BJ (cell line): ENCODE data around the gene NUMA1. TPM values are rescaled to one million over a fixed set of nuclear protein-coding genes. Genes with fewer than 3 reads are reported as not detected.

Source experiments
- CTCF ChIA-PET: fragments of 350-600 bp; formaldehyde crosslinking; extraction: SDS; loops from one replicate; lab custom pipeline; 2021; ENCODE audit warnings: antibody characterized with exemption, inconsistent platforms; lab: Yijun Ruan, JAX
- POLR2A ChIA-PET: fragments of 300-600 bp; sonication (Branson Sonifier 250); formaldehyde crosslinking; extraction: SDS; loops from one replicate; lab custom pipeline; 2021; ENCODE audit warnings: antibody characterized with exemption; lab: Charles Lee
- DNase-seq: peaks from one replicate; pipeline ENCODE4 v3.0.0-alpha.2; 2011; ENCODE audit warnings: low read depth
- H3K27me3 ChIP-seq: 2 replicates; pipeline ENCODE4 v1.6.0; 2011; ENCODE audit warnings: low read length; ENCODE audit not compliant: control insufficient read depth, insufficient read depth
- H3K36me3 ChIP-seq: 2 replicates; pipeline ENCODE4 v1.5.1; 2011; ENCODE audit warnings: low read length; ENCODE audit not compliant: control insufficient read depth, insufficient read depth
- H3K4me3 ChIP-seq: 2 replicates; pipeline ENCODE4 v1.5.1; 2011; ENCODE audit warnings: low read depth, mild to moderate bottlenecking, control low read depth, low read length
- CTCF ChIP-seq: IDR thresholded peaks from 2 replicates; pipeline ENCODE4 v1.5.1; 2011; ENCODE audit warnings: low read depth, mild to moderate bottlenecking, control low read depth, inconsistent platforms, low read length, moderate library complexity; ENCODE audit not compliant: insufficient read depth
- polyA plus RNA-seq: library from polyadenylated mRNA; depleted of rRNA; stranded (reverse); fragments of >200 nt; gene quantifications from 2 replicates; pipeline ENCODE4 v1.2.3, GENCODE V29; 2011

NUMA1 gene
- polyA plus RNA-seq, 1 experiment = 120 TPM

GRCh38 chr11:72024069-72024754 is 56.1 kb downstream of the NUMA1 start:
- DNase-seq = no peak
- ChIA-PET CTCF (interaction anchor here (0.8 to 13.5 kb wide), 31 partner anchors 9 to 409 kb away, joined by 3 to 209 read pairs (median 5); partner anchors contain the start of genes CLPB and IL18BP), POLR2A (interaction anchor here (0.7 kb wide), 1 partner anchor 39 kb away, joined by 7 read pairs; no protein-coding TSS in a partner anchor)
- H3K36me3 ChIP-seq = peaks cover 43% of the 10 kb centered on the region
- H3K4me3 ChIP-seq = no peak overlapping the region
- no peaks in the 10 kb centered on the region for H3K27me3 ChIP-seq
- no peak for TF ChIP-seq CTCF

- no peak for TF ChIP-seq CTCF
- Histone ChIP-seq H3K27me3 (no peaks in the 10 kb centered on the region), H3K4me3 (no peak overlapping the region), H3K36me3 (peaks cover 46% of the 10 kb centered on the region)
- CTCF ChIA-PET = interaction anchor here (0.9 to 13.5 kb wide), 9 partner anchors 9 to 408 kb away, joined by 3 to 209 read pairs (median 42); partner anchors contain the start of gene IL18BP
- no peak for DNase-seq
- POLR2A ChIA-PET = no interaction called here
Observed at GRCh38 chr11:72023335-72023734, 57.0 kb downstream of the NUMA1 start.

DNA sequence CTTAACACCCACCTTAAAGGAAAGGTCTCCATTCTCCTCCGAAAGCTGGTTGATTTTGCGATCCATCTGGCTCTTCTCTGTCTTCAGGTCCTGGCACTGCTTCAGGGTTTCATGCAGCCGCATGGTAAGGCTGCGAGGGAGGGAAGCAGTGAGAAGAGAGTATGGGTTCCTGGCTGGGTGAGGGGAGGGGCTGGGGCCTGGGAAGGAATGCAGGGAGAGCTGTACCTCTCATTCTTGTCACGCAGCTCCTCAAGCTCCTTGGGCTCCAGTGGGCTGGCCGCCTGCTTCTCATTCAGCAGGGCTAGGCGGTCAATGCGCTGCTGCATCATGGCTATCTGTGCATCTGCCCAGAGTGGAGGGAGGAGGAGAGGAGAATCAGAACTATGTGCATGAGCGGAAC is 62.2 kb downstream of the NUMA1 start:
- H3K27me3 ChIP-seq = no peaks in the 10 kb centered on the region
- ChIA-PET CTCF (interaction anchor here (0.8 to 4.1 kb wide), 4 partner anchors 8 to 166 kb away, joined by 3 to 19 read pairs (median 4); no protein-coding TSS in a partner anchor), POLR2A (interaction anchor here (0.6 kb wide), 1 partner anchor 33 kb away, joined by 16 read pairs; no protein-coding TSS in a partner anchor)
- no peak for DNase-seq
- no peak for TF ChIP-seq CTCF
- no peak overlapping the region for H3K4me3 ChIP-seq
- peaks cover 72% of the 10 kb centered on the region for H3K36me3 ChIP-seq

- peak; percentile 55 for TF ChIP-seq CTCF
- H3K4me3 ChIP-seq = no peak overlapping the region
- H3K36me3 ChIP-seq = peaks cover 78% of the 10 kb centered on the region
- no peak for DNase-seq
- no peaks in the 10 kb centered on the region for H3K27me3 ChIP-seq
- POLR2A ChIA-PET = no interaction called here
- CTCF ChIA-PET = interaction anchor here (0.6 to 5.8 kb wide), 16 partner anchors 9 to 422 kb away, joined by 3 to 47 read pairs (median 4); no protein-coding TSS in a partner anchor
Observed at GRCh38 chr11:72015511-72016061, 64.8 kb downstream of the NUMA1 start.

- POLR2A ChIA-PET = no interaction called here
- no peak for TF ChIP-seq CTCF
- DNase-seq = no peak
- Histone ChIP-seq H3K27me3 (no peaks in the 10 kb centered on the region), H3K4me3 (no peak overlapping the region), H3K36me3 (peaks cover 84% of the 10 kb centered on the region)
- CTCF ChIA-PET = interaction anchor here (0.6 to 5.8 kb wide), 11 partner anchors 9 to 423 kb away, joined by 3 to 47 read pairs (median 10); no protein-coding TSS in a partner anchor
Observed at GRCh38 chr11:72014761-72015320, 65.5 kb downstream of the NUMA1 start.
